Body of pancreas (tissue), 4 donors: ENCODE measurements around the gene PDZRN3.

ENCODE experiments used
- CTCF ChIP-seq, 7 experiments: fragments of 450-650 bp in 4 of 7; fragments of 200-600 bp in 3 of 7; sonication (generic) in 3 of 7; IDR thresholded peaks; one replicate each; pipeline ENCODE4 v1.5.1; 2016 to 2019; ENCODE audit warnings: antibody characterized with exemption in 7 of 7
- POLR2A ChIP-seq, 3 donors: fragments of 450-650 bp; IDR thresholded peaks; one replicate each; pipeline ENCODE4 v1.6.1; 2016; ENCODE audit warnings: antibody characterized with exemption in 3 of 3, mild to moderate bottlenecking in 2 of 3

- TF ChIP-seq CTCF (IDR thresholded peaks at IDR 0.05) (no peak), POLR2A (IDR thresholded peaks at IDR 0.05) (no peak)
Observed at GRCh38 chr3:73626106-73626505, 1.4 kb upstream of the PDZRN3 start.
